ENCODE data around the gene CEP57L1. TPM values are rescaled to one million over a fixed set of nuclear protein-coding genes. Genes with fewer than 3 reads are reported as not detected.

The CEP57L1 gene
- total RNA-seq, 1 experiment from 2014 or later, result 37.6 TPM

DNA sequence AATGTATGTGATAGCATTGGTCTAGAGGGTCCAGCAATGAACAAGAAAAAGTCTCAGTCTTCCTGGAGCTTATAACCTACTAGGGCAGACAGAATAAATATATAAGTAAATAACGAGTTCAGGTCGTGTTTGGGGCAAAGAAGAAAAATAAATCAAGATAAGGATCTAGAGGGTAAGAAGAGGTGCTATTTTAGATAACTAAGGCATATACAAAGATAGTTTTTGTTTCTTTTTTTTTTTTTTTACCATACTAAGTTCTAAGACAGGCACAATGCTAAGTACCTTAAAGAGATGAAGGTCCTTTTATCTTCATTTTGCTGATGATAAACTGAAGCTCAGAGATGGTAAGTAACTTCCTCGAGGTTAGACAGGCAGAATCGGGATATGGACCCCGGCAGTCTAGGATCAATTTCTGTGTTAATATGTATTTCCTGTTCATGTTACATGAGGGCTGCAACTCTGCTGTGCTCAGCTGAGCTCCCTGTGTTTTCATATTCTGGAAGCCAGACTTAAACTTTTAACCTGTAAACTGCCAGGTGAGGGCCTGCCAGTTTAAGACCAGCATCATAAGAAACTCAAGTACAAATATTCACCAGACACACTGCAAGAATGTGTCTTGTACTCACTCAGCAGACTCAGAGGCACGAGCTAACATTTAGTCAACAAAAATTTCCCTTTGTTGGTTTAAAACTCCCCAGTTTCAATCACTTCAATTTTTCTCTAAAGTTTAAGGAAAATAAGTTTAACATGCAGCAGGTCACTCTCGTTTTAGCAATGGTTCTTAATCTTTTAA lies 24.0 kb upstream of the CEP57L1 start:
- intact Hi-C loops (cut with micrococcal nuclease; ENCODE audit: unreplicated experiment) (loop anchor here (5.0 kb wide), 1 partner anchor 159 kb away; no protein-coding TSS in a partner anchor), in situ Hi-C loops (cut with HindIII; ENCODE audit: low pct_unique_long_range_greater_than_20kb, low sequenced_read_pairs) (no loop called here)
- Histone ChIP-seq H3K9me3 (ENCODE audit: control insufficient read depth, insufficient read depth, low read depth, low read length) (no peaks in the 10 kb centered on the region), H3K36me3 (ENCODE audit: control insufficient read depth, insufficient read depth, low read length) (no peaks in the 10 kb centered on the region), H3K27me3 (ENCODE audit: control insufficient read depth, insufficient read depth, low read length) (no peaks in the 10 kb centered on the region), H3K4me1 (ENCODE audit: control insufficient read depth, insufficient read depth, low read length) (peaks cover 3% of the 10 kb centered on the region; the same call in 1 of the 2 replicates), H3K4me3 (ENCODE audit: low read depth in 2 of 2, low read length in 2 of 2) (no peak overlapping the region), H3K27ac (ENCODE audit: low read length) (no peak overlapping the region)
- TF ChIP-seq SIN3A (IDR thresholded peaks at IDR 0.05; ENCODE audit: borderline replicate concordance, insufficient read depth, low read depth, low read length) (no peak), POLR2AphosphoS5 (IDR thresholded peaks at IDR 0.05; ENCODE audit: low read depth, low read length) (no peak), TCF7L2 (IDR thresholded peaks at IDR 0.05; ENCODE audit: low read depth, low read length) (no peak)
- TF ChIP-seq, protein P1, sequence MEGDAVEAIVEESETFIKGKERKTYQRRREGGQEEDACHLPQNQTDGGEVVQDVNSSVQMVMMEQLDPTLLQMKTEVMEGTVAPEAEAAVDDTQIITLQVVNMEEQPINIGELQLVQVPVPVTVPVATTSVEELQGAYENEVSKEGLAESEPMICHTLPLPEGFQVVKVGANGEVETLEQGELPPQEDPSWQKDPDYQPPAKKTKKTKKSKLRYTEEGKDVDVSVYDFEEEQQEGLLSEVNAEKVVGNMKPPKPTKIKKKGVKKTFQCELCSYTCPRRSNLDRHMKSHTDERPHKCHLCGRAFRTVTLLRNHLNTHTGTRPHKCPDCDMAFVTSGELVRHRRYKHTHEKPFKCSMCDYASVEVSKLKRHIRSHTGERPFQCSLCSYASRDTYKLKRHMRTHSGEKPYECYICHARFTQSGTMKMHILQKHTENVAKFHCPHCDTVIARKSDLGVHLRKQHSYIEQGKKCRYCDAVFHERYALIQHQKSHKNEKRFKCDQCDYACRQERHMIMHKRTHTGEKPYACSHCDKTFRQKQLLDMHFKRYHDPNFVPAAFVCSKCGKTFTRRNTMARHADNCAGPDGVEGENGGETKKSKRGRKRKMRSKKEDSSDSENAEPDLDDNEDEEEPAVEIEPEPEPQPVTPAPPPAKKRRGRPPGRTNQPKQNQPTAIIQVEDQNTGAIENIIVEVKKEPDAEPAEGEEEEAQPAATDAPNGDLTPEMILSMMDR (IDR thresholded peaks at IDR 0.05), result no peak
- TF ChIP-seq, protein P2, sequence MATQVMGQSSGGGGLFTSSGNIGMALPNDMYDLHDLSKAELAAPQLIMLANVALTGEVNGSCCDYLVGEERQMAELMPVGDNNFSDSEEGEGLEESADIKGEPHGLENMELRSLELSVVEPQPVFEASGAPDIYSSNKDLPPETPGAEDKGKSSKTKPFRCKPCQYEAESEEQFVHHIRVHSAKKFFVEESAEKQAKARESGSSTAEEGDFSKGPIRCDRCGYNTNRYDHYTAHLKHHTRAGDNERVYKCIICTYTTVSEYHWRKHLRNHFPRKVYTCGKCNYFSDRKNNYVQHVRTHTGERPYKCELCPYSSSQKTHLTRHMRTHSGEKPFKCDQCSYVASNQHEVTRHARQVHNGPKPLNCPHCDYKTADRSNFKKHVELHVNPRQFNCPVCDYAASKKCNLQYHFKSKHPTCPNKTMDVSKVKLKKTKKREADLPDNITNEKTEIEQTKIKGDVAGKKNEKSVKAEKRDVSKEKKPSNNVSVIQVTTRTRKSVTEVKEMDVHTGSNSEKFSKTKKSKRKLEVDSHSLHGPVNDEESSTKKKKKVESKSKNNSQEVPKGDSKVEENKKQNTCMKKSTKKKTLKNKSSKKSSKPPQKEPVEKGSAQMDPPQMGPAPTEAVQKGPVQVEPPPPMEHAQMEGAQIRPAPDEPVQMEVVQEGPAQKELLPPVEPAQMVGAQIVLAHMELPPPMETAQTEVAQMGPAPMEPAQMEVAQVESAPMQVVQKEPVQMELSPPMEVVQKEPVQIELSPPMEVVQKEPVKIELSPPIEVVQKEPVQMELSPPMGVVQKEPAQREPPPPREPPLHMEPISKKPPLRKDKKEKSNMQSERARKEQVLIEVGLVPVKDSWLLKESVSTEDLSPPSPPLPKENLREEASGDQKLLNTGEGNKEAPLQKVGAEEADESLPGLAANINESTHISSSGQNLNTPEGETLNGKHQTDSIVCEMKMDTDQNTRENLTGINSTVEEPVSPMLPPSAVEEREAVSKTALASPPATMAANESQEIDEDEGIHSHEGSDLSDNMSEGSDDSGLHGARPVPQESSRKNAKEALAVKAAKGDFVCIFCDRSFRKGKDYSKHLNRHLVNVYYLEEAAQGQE (IDR thresholded peaks at IDR 0.05; ENCODE audit: insufficient read depth in 1 of 2, low read depth in 2 of 2, low read length in 1 of 2), result no peak
- ChIA-PET POLR2A (interaction anchor here (0.6 kb wide), 1 partner anchor 157 kb away, joined by 4 read pairs; no protein-coding TSS in a partner anchor), CTCF (interaction anchor here (0.6 to 1.3 kb wide), 3 partner anchors 45 to 530 kb away, joined by 3 to 7 read pairs (median 4); no protein-coding TSS in a partner anchor)
- BruUV-seq (replicated peaks), result no TSS peak
- DNase-seq (ENCODE audit: low read depth, low spot score) (no peak), ATAC-seq (no peak)

DNA sequence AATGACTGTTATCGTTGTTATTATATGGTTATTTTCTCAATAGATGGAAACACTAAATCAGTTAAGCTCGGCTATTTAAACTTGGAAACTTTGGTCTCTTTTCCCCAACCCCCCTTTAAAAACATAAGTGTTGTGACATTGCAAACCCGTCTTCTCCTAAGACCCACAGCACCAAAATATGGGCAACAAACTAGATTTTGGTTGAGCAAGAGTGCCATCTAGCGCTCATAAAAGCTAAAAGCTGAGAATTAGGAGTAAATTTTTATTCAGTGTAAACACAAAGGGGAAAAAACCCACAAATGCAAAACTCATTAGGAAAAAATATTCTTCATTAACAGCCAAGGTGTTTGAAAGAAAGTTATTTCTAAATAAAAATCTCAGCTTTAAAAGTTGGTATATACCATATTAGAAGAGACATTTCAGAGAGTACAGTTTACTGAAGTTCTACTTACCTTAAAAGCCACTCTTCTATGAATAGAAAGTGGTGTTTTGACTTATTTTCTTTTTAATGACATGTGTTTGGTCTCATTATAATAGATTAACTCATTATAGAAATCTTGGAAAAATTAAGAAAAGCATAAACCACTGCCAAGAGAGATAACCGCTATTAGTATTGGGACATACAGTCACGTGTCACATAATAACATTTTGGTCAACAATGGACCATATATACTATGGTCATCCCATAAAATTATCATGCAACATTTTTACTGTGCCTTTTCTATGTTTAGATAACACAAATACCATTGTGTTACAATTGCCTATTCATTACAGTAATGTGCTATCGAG lies 21.8 kb upstream of the CEP57L1 start:
- ChIA-PET POLR2A (no interaction called here), CTCF (interaction anchor here (0.5 to 1.1 kb wide), 6 partner anchors 157 to 531 kb away, joined by 3 to 6 read pairs (median 4); no protein-coding TSS in a partner anchor)
- TF ChIP-seq SIN3A (IDR thresholded peaks at IDR 0.05; ENCODE audit: borderline replicate concordance, insufficient read depth, low read depth, low read length) (no peak), POLR2AphosphoS5 (IDR thresholded peaks at IDR 0.05; ENCODE audit: low read depth, low read length) (no peak), TCF7L2 (IDR thresholded peaks at IDR 0.05; ENCODE audit: low read depth, low read length) (no peak)
- TF ChIP-seq, protein P1 (IDR thresholded peaks at IDR 0.05), result peak; percentile 81; the same call in 1 of the 2 replicates
- intact Hi-C loops (cut with micrococcal nuclease; ENCODE audit: unreplicated experiment) (loop anchor here (2.0 to 5.0 kb wide), 3 partner anchors 161 to 531 kb away; no protein-coding TSS in a partner anchor), in situ Hi-C loops (cut with HindIII; ENCODE audit: low pct_unique_long_range_greater_than_20kb, low sequenced_read_pairs) (no loop called here)
- DNase-seq (ENCODE audit: low read depth, low spot score) (peak; percentile 60), ATAC-seq (peak; percentile 82)
- H3K4me1 ChIP-seq (ENCODE audit: control insufficient read depth, insufficient read depth, low read length), result peaks cover 3% of the 10 kb centered on the region; the same call in 1 of the 2 replicates
- H3K27me3 ChIP-seq (ENCODE audit: control insufficient read depth, insufficient read depth, low read length), result no peaks in the 10 kb centered on the region
- H3K27ac ChIP-seq (ENCODE audit: low read length), result no peak overlapping the region
- no peaks in the 10 kb centered on the region for H3K36me3 ChIP-seq (ENCODE audit: control insufficient read depth, insufficient read depth, low read length)
- no peaks in the 10 kb centered on the region for H3K9me3 ChIP-seq (ENCODE audit: control insufficient read depth, insufficient read depth, low read depth, low read length)
- no TSS peak for BruUV-seq (replicated peaks)
- H3K4me3 ChIP-seq (ENCODE audit: low read depth in 2 of 2, low read length in 2 of 2), result no peak overlapping the region

Measured in Panc1 (cell line).